WTC11 (cell line): ENCODE measurements around the gene STARD13. TPM values are rescaled to one million over a fixed set of nuclear protein-coding genes. Genes with fewer than 3 reads are reported as not detected.

Source experiments
- ATAC-seq: fragments of 200-7000 bp; cut with Tn5 transposase; 2 replicates; pipeline ENCODE4 v1.10.0; 2021; ENCODE audit warnings: mild to moderate bottlenecking, moderate library complexity
- CTCF ChIA-PET: fragments of 300-600 bp; sonication (Branson Sonifier 250); formaldehyde crosslinking; loops from one replicate; lab custom pipeline; 2021; ENCODE audit warnings: antibody characterized with exemption; lab: Charles Lee
- POLR2A ChIA-PET: fragments of 350-600 bp; sonication (Branson Sonifier 250); formaldehyde crosslinking; loops from one replicate; lab custom pipeline; 2021; ENCODE audit warnings: antibody characterized with exemption; lab: Charles Lee
- DNase-seq: peaks from one replicate; pipeline ENCODE4 v3.0.0; 2021; ENCODE audit warnings: low spot score
- H3K27ac Mint-ChIP-seq: 2 replicates; pipeline ENCODE4 v1.8.0; 2021; ENCODE audit warnings: mixed read lengths
- H3K27me3 Mint-ChIP-seq: 2 replicates; pipeline ENCODE4 v1.8.0; 2021; ENCODE audit warnings: low read depth, mild to moderate bottlenecking, moderate library complexity, mixed read lengths
- H3K36me3 Mint-ChIP-seq: 2 replicates; pipeline ENCODE4 v1.8.0; 2021; ENCODE audit warnings: mixed read lengths
- H3K4me1 Mint-ChIP-seq: 2 replicates; pipeline ENCODE4 v1.8.0; 2022; ENCODE audit warnings: mixed read lengths
- H3K4me3 Mint-ChIP-seq: 2 replicates; pipeline ENCODE4 v1.8.0; 2021; ENCODE audit warnings: mild to moderate bottlenecking, moderate library complexity, mixed read lengths
- H3K9me3 Mint-ChIP-seq: 2 replicates; pipeline ENCODE4 v1.8.0; 2021; ENCODE audit warnings: mixed read lengths
- CBFB ChIP-seq: sonication (generic); formaldehyde crosslinking; IDR thresholded peaks from 2 replicates; pipeline ENCODE4 v1.8.1; 2022; ENCODE audit warnings: mild to moderate bottlenecking, low read depth, missing genetic modification reagents
- FOXP1 ChIP-seq: sonication (generic); formaldehyde crosslinking; IDR thresholded peaks from 2 replicates; pipeline ENCODE4 v1.8.0; 2022; ENCODE audit warnings: missing genetic modification reagents, mild to moderate bottlenecking, moderate library complexity, borderline replicate concordance
- HMGA2 ChIP-seq: fragments of 250-450 bp; sonication (Bioruptor Pico); IDR thresholded peaks from 2 replicates; pipeline ENCODE4 v1.4.0; 2021; ENCODE audit warnings: mild to moderate bottlenecking, moderate library complexity
- MAX ChIP-seq: sonication (generic); formaldehyde crosslinking; IDR thresholded peaks from 2 replicates; pipeline ENCODE4 v1.8.0; 2022; ENCODE audit warnings: mild to moderate bottlenecking, missing genetic modification reagents
- NFYB ChIP-seq: sonication (generic); formaldehyde crosslinking; conservative IDR thresholded peaks from 2 replicates; pipeline ENCODE4 v1.8.0; 2022; ENCODE audit warnings: low read depth, missing genetic modification reagents
- PREB ChIP-seq: sonication (generic); formaldehyde crosslinking; IDR thresholded peaks from 2 replicates; pipeline ENCODE4 v1.8.1; 2022; ENCODE audit warnings: mild to moderate bottlenecking, missing genetic modification reagents, moderate library complexity, borderline replicate concordance
- RORB ChIP-seq: fragments of 250-450 bp; sonication (Bioruptor Pico); IDR thresholded peaks from 2 replicates; pipeline ENCODE4 v1.9.0; 2021; ENCODE audit warnings: mild to moderate bottlenecking
- SOX15 ChIP-seq: fragments of 250-450 bp; sonication (Bioruptor Pico); IDR thresholded peaks from 2 replicates; pipeline ENCODE4 v1.9.0; 2021; ENCODE audit warnings: mild to moderate bottlenecking
- TP53 ChIP-seq: sonication (generic); formaldehyde crosslinking; IDR thresholded peaks from 2 replicates; pipeline ENCODE4 v1.8.1; 2023; ENCODE audit warnings: mild to moderate bottlenecking, missing genetic modification reagents
- ZBTB21 ChIP-seq: sonication (generic); formaldehyde crosslinking; IDR thresholded peaks from 2 replicates; pipeline ENCODE4 v1.8.1; 2023; ENCODE audit warnings: mild to moderate bottlenecking, missing genetic modification reagents, borderline replicate concordance
- ZMAT4 ChIP-seq: fragments of 250-450 bp; sonication (Bioruptor Pico); IDR thresholded peaks from 2 replicates; pipeline ENCODE4 v1.9.0; 2021; ENCODE audit warnings: mild to moderate bottlenecking
- ZNF138 ChIP-seq: sonication (generic); formaldehyde crosslinking; conservative IDR thresholded peaks from 2 replicates; pipeline ENCODE4 v1.8.1; 2022; ENCODE audit warnings: mild to moderate bottlenecking, moderate library complexity, missing genetic modification reagents
- ZNF219 ChIP-seq: sonication (generic); formaldehyde crosslinking; IDR thresholded peaks from 2 replicates; pipeline ENCODE4 v1.8.0; 2023; ENCODE audit warnings: missing genetic modification reagents, mild to moderate bottlenecking, borderline replicate concordance
- ZNF232 ChIP-seq: sonication (generic); formaldehyde crosslinking; IDR thresholded peaks from 2 replicates; pipeline ENCODE4 v1.8.0; 2022; ENCODE audit warnings: mild to moderate bottlenecking, missing genetic modification reagents
- ZNF423 ChIP-seq: fragments of 250-450 bp; sonication (Bioruptor Pico); IDR thresholded peaks from 2 replicates; pipeline ENCODE4 v2.1.2; 2022; ENCODE audit warnings: mild to moderate bottlenecking, moderate library complexity
- total RNA-seq: library from RNA; stranded (reverse); gene quantifications from 3 replicates; pipeline ENCODE4 v1.2.3, GENCODE V29; 2021
- TF ChIP-seq, protein P1 (sequence below): sonication (generic); formaldehyde crosslinking; conservative IDR thresholded peaks from 2 replicates; pipeline ENCODE4 v1.8.1; 2023; ENCODE audit warnings: mild to moderate bottlenecking, low read depth, missing genetic modification reagents, moderate library complexity
- TF ChIP-seq, protein P2 (sequence below): fragments of 250-450 bp; sonication (Bioruptor Pico); IDR thresholded peaks from 2 replicates; pipeline ENCODE4 v1.9.0; 2021; ENCODE audit warnings: mild to moderate bottlenecking, borderline replicate concordance
- TF ChIP-seq, protein P3 (sequence below): sonication (generic); formaldehyde crosslinking; IDR thresholded peaks from 2 replicates; pipeline ENCODE4 v1.8.0; 2023; ENCODE audit warnings: missing genetic modification reagents
- TF ChIP-seq, protein P4 (sequence below): fragments of 250-450 bp; sonication (Bioruptor Pico); IDR thresholded peaks from 2 replicates; pipeline ENCODE4 v1.9.0; 2021; ENCODE audit warnings: mild to moderate bottlenecking
- TF ChIP-seq, protein P5 (sequence below): sonication (generic); formaldehyde crosslinking; IDR thresholded peaks from 2 replicates; pipeline ENCODE4 v1.8.1; 2022; ENCODE audit warnings: low read depth, missing genetic modification reagents, borderline replicate concordance

Gene STARD13
- total RNA-seq, 1 experiment from 2014 or later, result 4.4 TPM

DNA sequence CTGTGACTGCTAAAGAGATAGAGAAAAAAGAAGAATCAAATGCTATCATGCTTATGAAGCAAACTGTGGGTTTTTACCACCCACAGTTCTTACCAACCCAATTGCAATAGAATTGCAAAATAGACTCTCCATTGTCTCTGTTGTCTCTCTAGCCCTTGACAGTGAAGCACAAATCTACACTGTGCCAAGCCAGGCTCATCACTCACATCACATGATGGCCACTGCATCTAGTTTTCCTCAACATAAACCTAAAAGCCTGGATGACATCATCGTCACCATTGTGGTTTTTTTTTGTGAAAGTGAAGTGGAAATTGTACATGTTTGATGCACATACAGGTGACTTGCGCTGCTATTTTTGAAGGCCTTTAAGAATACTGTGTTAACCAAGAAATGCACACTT is 213.3 kb downstream of the STARD13 start (continued):
- TF ChIP-seq, protein P1, sequence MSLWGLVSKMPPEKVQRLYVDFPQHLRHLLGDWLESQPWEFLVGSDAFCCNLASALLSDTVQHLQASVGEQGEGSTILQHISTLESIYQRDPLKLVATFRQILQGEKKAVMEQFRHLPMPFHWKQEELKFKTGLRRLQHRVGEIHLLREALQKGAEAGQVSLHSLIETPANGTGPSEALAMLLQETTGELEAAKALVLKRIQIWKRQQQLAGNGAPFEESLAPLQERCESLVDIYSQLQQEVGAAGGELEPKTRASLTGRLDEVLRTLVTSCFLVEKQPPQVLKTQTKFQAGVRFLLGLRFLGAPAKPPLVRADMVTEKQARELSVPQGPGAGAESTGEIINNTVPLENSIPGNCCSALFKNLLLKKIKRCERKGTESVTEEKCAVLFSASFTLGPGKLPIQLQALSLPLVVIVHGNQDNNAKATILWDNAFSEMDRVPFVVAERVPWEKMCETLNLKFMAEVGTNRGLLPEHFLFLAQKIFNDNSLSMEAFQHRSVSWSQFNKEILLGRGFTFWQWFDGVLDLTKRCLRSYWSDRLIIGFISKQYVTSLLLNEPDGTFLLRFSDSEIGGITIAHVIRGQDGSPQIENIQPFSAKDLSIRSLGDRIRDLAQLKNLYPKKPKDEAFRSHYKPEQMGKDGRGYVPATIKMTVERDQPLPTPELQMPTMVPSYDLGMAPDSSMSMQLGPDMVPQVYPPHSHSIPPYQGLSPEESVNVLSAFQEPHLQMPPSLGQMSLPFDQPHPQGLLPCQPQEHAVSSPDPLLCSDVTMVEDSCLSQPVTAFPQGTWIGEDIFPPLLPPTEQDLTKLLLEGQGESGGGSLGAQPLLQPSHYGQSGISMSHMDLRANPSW, result no peak

- no peak for ATAC-seq
- DNase-seq, result no peak
Measured at GRCh38 chr13:33070713-33071112, 214.8 kb downstream of the STARD13 start.

More at GRCh38 chr13:33070713-33071112, 214.8 kb downstream of the STARD13 start:
- TF ChIP-seq HMGA2 (no peak), ZBTB21 (CRISPR knock-in tag) (no peak), RORB (CRISPR knock-in tag) (no peak), ZNF423 (no peak), PREB (CRISPR knock-in tag) (no peak), MAX (CRISPR knock-in tag) (no peak), CBFB (CRISPR knock-in tag) (no peak), SOX15 (no peak), ZNF138 (no peak), ZMAT4 (no peak), ZNF219 (no peak), ZNF232 (CRISPR knock-in tag) (no peak), FOXP1 (CRISPR knock-in tag) (no peak), NFYB (CRISPR knock-in tag) (no peak), TP53 (no peak)
- TF ChIP-seq, protein P2, sequence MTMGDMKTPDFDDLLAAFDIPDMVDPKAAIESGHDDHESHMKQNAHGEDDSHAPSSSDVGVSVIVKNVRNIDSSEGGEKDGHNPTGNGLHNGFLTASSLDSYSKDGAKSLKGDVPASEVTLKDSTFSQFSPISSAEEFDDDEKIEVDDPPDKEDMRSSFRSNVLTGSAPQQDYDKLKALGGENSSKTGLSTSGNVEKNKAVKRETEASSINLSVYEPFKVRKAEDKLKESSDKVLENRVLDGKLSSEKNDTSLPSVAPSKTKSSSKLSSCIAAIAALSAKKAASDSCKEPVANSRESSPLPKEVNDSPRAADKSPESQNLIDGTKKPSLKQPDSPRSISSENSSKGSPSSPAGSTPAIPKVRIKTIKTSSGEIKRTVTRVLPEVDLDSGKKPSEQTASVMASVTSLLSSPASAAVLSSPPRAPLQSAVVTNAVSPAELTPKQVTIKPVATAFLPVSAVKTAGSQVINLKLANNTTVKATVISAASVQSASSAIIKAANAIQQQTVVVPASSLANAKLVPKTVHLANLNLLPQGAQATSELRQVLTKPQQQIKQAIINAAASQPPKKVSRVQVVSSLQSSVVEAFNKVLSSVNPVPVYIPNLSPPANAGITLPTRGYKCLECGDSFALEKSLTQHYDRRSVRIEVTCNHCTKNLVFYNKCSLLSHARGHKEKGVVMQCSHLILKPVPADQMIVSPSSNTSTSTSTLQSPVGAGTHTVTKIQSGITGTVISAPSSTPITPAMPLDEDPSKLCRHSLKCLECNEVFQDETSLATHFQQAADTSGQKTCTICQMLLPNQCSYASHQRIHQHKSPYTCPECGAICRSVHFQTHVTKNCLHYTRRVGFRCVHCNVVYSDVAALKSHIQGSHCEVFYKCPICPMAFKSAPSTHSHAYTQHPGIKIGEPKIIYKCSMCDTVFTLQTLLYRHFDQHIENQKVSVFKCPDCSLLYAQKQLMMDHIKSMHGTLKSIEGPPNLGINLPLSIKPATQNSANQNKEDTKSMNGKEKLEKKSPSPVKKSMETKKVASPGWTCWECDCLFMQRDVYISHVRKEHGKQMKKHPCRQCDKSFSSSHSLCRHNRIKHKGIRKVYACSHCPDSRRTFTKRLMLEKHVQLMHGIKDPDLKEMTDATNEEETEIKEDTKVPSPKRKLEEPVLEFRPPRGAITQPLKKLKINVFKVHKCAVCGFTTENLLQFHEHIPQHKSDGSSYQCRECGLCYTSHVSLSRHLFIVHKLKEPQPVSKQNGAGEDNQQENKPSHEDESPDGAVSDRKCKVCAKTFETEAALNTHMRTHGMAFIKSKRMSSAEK (CRISPR knock-in tag), result no peak
- TF ChIP-seq, protein P3, sequence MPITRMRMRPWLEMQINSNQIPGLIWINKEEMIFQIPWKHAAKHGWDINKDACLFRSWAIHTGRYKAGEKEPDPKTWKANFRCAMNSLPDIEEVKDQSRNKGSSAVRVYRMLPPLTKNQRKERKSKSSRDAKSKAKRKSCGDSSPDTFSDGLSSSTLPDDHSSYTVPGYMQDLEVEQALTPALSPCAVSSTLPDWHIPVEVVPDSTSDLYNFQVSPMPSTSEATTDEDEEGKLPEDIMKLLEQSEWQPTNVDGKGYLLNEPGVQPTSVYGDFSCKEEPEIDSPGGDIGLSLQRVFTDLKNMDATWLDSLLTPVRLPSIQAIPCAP, result no peak
- TF ChIP-seq, protein P4, sequence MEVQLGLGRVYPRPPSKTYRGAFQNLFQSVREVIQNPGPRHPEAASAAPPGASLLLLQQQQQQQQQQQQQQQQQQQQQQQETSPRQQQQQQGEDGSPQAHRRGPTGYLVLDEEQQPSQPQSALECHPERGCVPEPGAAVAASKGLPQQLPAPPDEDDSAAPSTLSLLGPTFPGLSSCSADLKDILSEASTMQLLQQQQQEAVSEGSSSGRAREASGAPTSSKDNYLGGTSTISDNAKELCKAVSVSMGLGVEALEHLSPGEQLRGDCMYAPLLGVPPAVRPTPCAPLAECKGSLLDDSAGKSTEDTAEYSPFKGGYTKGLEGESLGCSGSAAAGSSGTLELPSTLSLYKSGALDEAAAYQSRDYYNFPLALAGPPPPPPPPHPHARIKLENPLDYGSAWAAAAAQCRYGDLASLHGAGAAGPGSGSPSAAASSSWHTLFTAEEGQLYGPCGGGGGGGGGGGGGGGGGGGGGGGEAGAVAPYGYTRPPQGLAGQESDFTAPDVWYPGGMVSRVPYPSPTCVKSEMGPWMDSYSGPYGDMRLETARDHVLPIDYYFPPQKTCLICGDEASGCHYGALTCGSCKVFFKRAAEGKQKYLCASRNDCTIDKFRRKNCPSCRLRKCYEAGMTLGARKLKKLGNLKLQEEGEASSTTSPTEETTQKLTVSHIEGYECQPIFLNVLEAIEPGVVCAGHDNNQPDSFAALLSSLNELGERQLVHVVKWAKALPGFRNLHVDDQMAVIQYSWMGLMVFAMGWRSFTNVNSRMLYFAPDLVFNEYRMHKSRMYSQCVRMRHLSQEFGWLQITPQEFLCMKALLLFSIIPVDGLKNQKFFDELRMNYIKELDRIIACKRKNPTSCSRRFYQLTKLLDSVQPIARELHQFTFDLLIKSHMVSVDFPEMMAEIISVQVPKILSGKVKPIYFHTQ (CRISPR knock-in tag), result no peak
- TF ChIP-seq, protein P5, sequence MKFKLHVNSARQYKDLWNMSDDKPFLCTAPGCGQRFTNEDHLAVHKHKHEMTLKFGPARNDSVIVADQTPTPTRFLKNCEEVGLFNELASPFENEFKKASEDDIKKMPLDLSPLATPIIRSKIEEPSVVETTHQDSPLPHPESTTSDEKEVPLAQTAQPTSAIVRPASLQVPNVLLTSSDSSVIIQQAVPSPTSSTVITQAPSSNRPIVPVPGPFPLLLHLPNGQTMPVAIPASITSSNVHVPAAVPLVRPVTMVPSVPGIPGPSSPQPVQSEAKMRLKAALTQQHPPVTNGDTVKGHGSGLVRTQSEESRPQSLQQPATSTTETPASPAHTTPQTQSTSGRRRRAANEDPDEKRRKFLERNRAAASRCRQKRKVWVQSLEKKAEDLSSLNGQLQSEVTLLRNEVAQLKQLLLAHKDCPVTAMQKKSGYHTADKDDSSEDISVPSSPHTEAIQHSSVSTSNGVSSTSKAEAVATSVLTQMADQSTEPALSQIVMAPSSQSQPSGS, result no peak
- peaks cover 16% of the 10 kb centered on the region for H3K4me1 Mint-ChIP-seq
- no peaks in the 10 kb centered on the region; the same call in 1 of the 2 replicates for H3K9me3 Mint-ChIP-seq
- H3K36me3 Mint-ChIP-seq, result no peaks in the 10 kb centered on the region
- no peak overlapping the region for H3K4me3 Mint-ChIP-seq
- POLR2A ChIA-PET, result no interaction called here
- H3K27ac Mint-ChIP-seq, result no peak overlapping the region
- no peaks in the 10 kb centered on the region for H3K27me3 Mint-ChIP-seq
- CTCF ChIA-PET, result no interaction called here
